Right atrium auricular region (tissue), 2 donors: Measurements from ENCODE around the gene SLC39A8. TPM values are rescaled to one million over a fixed set of nuclear protein-coding genes. Genes with fewer than 3 reads are reported as not detected.

ENCODE experiments used
- DNase-seq: peaks from one replicate; pipeline ENCODE4 v3.0.0-alpha.2; 2019; ENCODE audit warnings: low spot score
- H3K27ac ChIP-seq, 2 donors: fragments of 200-600 bp; sonication (generic); 1 replicate in 1 of 2; 2 replicates in 1 of 2; pipeline ENCODE4 v1.5.1; 2016 to 2019
- H3K27me3 ChIP-seq, 2 donors: fragments of 200-600 bp; sonication (generic); one replicate each; pipeline versions ENCODE4 v1.5.1 to v1.6.0; 2017 to 2019
- H3K36me3 ChIP-seq: fragments of 200-600 bp; sonication (generic); one replicate; pipeline ENCODE4 v1.5.1; 2016
- H3K4me1 ChIP-seq, 2 donors: fragments of 200-600 bp; sonication (generic); one replicate each; pipeline versions ENCODE4 v1.5.1 to v1.6.0; 2017 to 2019
- H3K4me3 ChIP-seq, 2 donors: fragments of 200-600 bp; sonication (generic); 1 replicate in 1 of 2; 2 replicates in 1 of 2; pipeline ENCODE4 v1.5.1; 2017 to 2019; ENCODE audit warnings: mild to moderate bottlenecking in 1 of 2, moderate library complexity in 1 of 2
- H3K9me3 ChIP-seq, 2 donors: fragments of 200-600 bp; sonication (generic); one replicate each; pipeline ENCODE4 v1.5.1; 2019
- total RNA-seq, 2 donors: library from RNA; depleted of rRNA; stranded (reverse); fragments of >200 nt; gene quantifications; one replicate each; pipeline ENCODE4 v1.1.0, GENCODE V29; 2016
- TF ChIP-seq, protein P1 (sequence below), 2 donors: fragments of 200-600 bp; sonication (generic); IDR thresholded peaks; one replicate each; pipeline ENCODE4 v1.5.1; 2019; ENCODE audit warnings: antibody characterized with exemption in 2 of 2

Gene SLC39A8
- total RNA-seq, 2 donors from 2014 or later, result 64.3 to 143 TPM

DNA sequence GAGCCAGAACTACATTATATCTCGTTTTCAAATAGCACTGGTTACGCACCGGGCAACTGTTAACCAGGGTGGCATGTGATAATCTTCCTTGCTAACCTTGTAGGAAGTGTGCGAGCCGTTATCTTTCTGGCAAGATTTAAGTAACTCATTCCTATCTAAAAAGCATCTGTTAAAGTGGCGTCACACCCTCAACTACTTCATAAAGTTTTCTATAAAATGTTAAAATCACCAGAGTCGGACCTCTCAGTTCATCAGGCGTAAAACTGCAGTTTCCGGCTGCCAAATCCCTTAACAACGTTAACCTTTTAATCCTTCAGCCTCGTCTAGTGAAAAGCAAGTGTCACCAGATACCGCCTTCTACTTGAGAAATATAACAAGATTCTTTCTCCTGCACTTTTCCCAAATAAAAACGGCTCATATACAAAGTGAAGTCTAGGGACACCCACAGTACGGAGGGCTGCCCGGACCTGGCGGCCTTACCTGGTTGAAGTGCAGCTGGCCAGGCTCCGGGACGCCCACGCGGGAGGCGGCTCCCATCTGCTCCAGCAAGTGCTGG, 1.2 kb downstream of the SLC39A8 start:
- peak; percentile 66 for DNase-seq
- peaks cover 0 to 11% of the 10 kb centered on the region in 2 donors for H3K4me1 ChIP-seq
- H3K27me3 ChIP-seq, result no peaks in the 10 kb centered on the region
- H3K9me3 ChIP-seq, result no peaks in the 10 kb centered on the region
- peak overlapping the region; percentile 60 to 62 for H3K4me3 ChIP-seq
- TF ChIP-seq, protein P1, sequence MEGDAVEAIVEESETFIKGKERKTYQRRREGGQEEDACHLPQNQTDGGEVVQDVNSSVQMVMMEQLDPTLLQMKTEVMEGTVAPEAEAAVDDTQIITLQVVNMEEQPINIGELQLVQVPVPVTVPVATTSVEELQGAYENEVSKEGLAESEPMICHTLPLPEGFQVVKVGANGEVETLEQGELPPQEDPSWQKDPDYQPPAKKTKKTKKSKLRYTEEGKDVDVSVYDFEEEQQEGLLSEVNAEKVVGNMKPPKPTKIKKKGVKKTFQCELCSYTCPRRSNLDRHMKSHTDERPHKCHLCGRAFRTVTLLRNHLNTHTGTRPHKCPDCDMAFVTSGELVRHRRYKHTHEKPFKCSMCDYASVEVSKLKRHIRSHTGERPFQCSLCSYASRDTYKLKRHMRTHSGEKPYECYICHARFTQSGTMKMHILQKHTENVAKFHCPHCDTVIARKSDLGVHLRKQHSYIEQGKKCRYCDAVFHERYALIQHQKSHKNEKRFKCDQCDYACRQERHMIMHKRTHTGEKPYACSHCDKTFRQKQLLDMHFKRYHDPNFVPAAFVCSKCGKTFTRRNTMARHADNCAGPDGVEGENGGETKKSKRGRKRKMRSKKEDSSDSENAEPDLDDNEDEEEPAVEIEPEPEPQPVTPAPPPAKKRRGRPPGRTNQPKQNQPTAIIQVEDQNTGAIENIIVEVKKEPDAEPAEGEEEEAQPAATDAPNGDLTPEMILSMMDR (IDR thresholded peaks at IDR 0.05), result no peak
- H3K27ac ChIP-seq, result peak overlapping the region; percentile 80 to 83
- H3K36me3 ChIP-seq, result no peaks in the 10 kb centered on the region

DNA sequence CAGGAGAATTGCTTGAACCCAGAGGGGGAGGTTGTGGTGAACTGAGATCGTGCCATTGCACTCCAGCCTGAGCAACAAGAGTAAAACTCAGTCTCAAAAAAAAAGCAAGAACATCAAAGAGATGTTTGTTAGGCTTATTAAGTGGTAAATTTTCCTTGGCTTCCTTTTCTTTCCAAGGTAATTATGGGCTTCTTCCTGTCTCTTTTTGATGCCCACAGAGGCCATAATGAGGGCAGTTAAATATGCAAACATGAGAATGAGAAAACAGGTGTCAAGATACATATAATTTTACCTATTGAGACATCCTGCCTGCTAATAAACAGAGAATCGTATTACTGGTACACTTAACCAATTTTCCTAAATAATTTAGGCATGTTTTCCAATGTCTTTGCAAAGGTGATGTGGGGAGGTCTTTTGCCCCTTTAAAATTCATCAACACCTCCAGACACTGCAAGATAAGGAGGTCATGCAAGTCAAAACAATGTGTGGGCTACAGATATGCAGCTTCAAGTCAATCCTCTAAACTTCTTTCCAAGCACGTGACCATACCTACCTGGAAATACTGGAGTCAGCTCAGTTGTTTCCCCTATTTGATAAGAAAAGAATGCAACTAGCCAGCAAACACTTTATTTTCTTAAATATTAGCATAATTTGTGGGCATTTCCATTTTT, 2.7 kb downstream of the SLC39A8 start:
- TF ChIP-seq, protein P1 (IDR thresholded peaks at IDR 0.05), result no peak
- no peaks in the 10 kb centered on the region for H3K36me3 ChIP-seq
- H3K9me3 ChIP-seq, result no peaks in the 10 kb centered on the region
- no peak overlapping the region for H3K27ac ChIP-seq
- peaks cover 0 to 11% of the 10 kb centered on the region in 2 donors for H3K4me1 ChIP-seq
- H3K4me3 ChIP-seq, result no peak overlapping the region
- H3K27me3 ChIP-seq, result no peaks in the 10 kb centered on the region
- DNase-seq, result no peak

DNA sequence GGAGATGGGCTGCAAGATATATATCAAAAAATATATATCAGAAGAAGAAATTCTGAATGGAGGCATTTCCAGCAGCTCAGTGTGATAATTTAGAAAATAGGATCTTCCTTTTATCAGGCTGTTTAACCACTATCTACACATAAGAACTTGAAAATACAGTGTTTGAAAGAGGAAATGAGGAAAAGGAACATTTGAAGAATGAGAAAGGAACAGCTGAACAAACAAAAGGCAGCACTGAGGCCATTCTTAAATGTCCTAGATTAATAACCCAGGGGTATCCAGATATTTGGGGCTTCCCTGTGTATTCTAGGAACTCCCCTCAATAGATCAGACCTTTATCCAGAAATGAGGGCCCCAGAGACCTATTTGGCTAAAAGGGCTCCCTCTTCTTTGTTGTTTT, 4.1 kb downstream of the SLC39A8 start:
- TF ChIP-seq, protein P1 (IDR thresholded peaks at IDR 0.05), result no peak
- Histone ChIP-seq H3K9me3 (no peaks in the 10 kb centered on the region), H3K36me3 (no peaks in the 10 kb centered on the region), H3K4me3 (no peak overlapping the region), H3K27me3 (no peaks in the 10 kb centered on the region), H3K27ac (no peak overlapping the region), H3K4me1 (peaks cover 0 to 11% of the 10 kb centered on the region in 2 donors)
- no peak for DNase-seq

DNA sequence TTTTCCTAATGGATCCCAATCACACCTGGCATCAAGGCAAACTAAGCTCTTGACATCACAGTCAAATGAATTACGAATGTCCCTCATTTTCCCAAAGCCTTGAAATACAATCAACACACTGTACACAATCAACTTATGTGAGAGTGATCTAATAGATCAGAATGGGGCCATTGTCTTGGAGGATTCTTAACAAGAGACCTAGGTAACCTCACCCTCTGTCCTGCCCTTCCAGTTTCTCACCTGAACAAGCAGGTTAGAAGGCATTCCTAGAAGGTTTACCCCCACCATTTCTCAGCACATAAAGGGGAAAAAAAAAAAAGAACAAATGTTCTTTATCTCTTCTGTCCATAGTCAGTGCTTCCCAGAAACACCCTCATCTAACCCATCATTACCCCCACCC, 6.3 kb downstream of the SLC39A8 start:
- Histone ChIP-seq H3K4me1 (peaks cover 0 to 9% of the 10 kb centered on the region in 2 donors), H3K36me3 (no peaks in the 10 kb centered on the region), H3K27ac (no peak overlapping the region), H3K4me3 (no peak overlapping the region), H3K9me3 (no peaks in the 10 kb centered on the region), H3K27me3 (no peaks in the 10 kb centered on the region)
- TF ChIP-seq, protein P1 (IDR thresholded peaks at IDR 0.05), result no peak
- no peak for DNase-seq

DNA sequence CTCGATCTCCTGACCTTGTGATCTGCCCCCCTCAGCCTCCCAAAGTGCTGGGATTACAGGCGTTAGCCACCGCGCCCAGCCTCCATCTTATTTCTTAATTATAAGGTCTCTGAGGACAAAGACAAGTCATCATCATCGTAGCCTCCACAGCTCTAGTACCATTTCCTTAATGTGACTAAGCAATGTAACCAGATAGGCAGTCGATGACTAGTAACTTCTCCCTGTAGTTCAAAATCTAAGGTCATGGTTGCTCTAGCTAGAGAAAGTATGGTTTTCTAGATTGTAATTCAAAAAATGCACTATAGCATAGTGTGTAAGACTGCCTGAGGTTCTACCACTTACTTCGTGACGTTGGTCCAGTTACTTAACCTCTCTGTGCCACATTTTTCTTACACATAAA, 6.9 kb downstream of the SLC39A8 start:
- H3K4me1 ChIP-seq, result peaks cover 0 to 3% of the 10 kb centered on the region in 2 donors
- H3K9me3 ChIP-seq, result no peaks in the 10 kb centered on the region
- H3K4me3 ChIP-seq, result no peak overlapping the region
- H3K36me3 ChIP-seq, result no peaks in the 10 kb centered on the region
- no peaks in the 10 kb centered on the region for H3K27me3 ChIP-seq
- TF ChIP-seq, protein P1 (IDR thresholded peaks at IDR 0.05), result no peak
- no peak for DNase-seq
- H3K27ac ChIP-seq, result no peak overlapping the region
